Measurements from ENCODE around the gene CKM. TPM values are rescaled to one million over a fixed set of nuclear protein-coding genes. Genes with fewer than 3 reads are reported as not detected.

The CKM gene
- total and polyA plus RNA-seq, 10 of the 15 experiments (the other 5 are each of a cell fraction or from before 2014, with no cell fraction given) = 0.08 to 0.14 (median 0.13) TPM; not detected in 5

DNA sequence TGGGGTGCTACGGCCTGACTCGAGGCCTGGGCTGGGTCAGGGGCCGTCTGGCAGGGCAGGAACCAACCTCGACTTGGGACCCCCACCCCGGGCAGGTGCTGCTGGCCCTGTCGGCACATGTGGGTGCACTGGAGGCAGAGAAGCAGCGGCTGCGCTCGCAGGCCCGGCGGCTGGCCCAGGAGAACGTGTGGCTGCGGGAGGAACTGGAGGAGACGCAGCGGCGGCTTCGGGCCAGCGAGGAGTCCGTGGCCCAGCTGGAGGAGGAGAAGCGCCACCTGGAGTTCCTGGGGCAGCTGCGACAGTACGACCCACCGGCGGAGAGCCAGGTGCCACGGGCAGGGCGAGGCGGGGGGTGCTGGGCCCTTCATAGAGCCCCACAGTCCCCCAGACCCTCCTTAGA lies 23.8 kb upstream of the CKM start:
- intact Hi-C loops (cut with micrococcal nuclease; ENCODE audit: unreplicated experiment) = no loop called here
- RAD21 ChIA-PET (ENCODE audit: unreplicated experiment) = no interaction called here
- FAIRE-seq (no peak), ATAC-seq (no peak), DNase-seq (ENCODE audit: low read depth, low spot score) (no peak)
- Histone ChIP-seq H3K4me2 (ENCODE audit: control insufficient read depth, insufficient read depth) (no peak overlapping the region), H3K27me3 (replicated peaks in 1 of 2; ENCODE audit: control insufficient read depth in 2 of 2, insufficient read depth in 2 of 2, low read length in 1 of 2) (no peaks in the 10 kb centered on the region), H3K9ac (ENCODE audit: control insufficient read depth, insufficient read depth, low read length) (no peak overlapping the region), H3K27ac (ENCODE audit: control insufficient read depth, insufficient read depth) (no peak overlapping the region), H2AFZ (ENCODE audit: control insufficient read depth, low read depth, low read length) (no peak overlapping the region), H3K4me3 (no peak overlapping the region), H3K79me2 (ENCODE audit: control insufficient read depth, insufficient read depth, low read length) (no peaks in the 10 kb centered on the region), H3K9me3 (replicated peaks; ENCODE audit: control insufficient read depth, insufficient read depth, low read length) (no peaks in the 10 kb centered on the region), H3K36me3 (ENCODE audit: control insufficient read depth in 2 of 2, insufficient read depth in 2 of 2, low read length in 1 of 2) (no peaks in the 10 kb centered on the region; a peak in 2 of 4 replicates), H3K4me1 (ENCODE audit: control insufficient read depth, insufficient read depth, low read length) (no peaks in the 10 kb centered on the region), H4K20me1 (ENCODE audit: control insufficient read depth, insufficient read depth) (no peaks in the 10 kb centered on the region)
- WGBS (ENCODE audit: insufficient coverage, insufficient replicate concordance, low lambda C conversion rate, missing lambda C conversion rate) = 37% methylated on average over 26 of the region's 27 CpGs
- SMC1A ChIA-PET (ENCODE audit: uncharacterized antibody, unreplicated experiment) = no interaction called here
- no TSS peak for BruUV-seq (replicated peaks)
- TF ChIP-seq KAT2A (conservative IDR thresholded peaks at IDR 0.05; ENCODE audit: control insufficient read depth, low read depth, low read length) (no peak), IKZF1 (conservative IDR thresholded peaks at IDR 0.05) (no peak), SREBF2 (IDR thresholded peaks at IDR 0.05; ENCODE audit: low read length) (no peak), ZNF24 (IDR thresholded peaks at IDR 0.05) (no peak), PAX5 (IDR thresholded peaks at IDR 0.05; ENCODE audit: borderline replicate concordance, low read depth, low read length) (no peak), IRF4 (IDR thresholded peaks at IDR 0.05; ENCODE audit: low read depth, low read length) (no peak), SMC3 (IDR thresholded peaks at IDR 0.05; ENCODE audit: borderline replicate concordance, low read length) (no peak), BACH1 (IDR thresholded peaks at IDR 0.05; ENCODE audit: borderline replicate concordance) (no peak), CBX5 (IDR thresholded peaks at IDR 0.05; ENCODE audit: low read depth) (no peak), ZNF217 (IDR thresholded peaks at IDR 0.05) (no peak), TBL1XR1 (IDR thresholded peaks at IDR 0.05; ENCODE audit: low read depth, low read length) (no peak), CBFB (IDR thresholded peaks at IDR 0.05; ENCODE audit: low read depth) (no peak), ZSCAN29 (IDR thresholded peaks at IDR 0.05) (no peak), RELA (IDR thresholded peaks at IDR 0.05; ENCODE audit: borderline replicate concordance, partially characterized antibody) (no peak), NR2C1 (IDR thresholded peaks at IDR 0.05) (no peak), SMARCA5 (IDR thresholded peaks at IDR 0.05) (no peak)
- TF ChIP-seq, protein P1, sequence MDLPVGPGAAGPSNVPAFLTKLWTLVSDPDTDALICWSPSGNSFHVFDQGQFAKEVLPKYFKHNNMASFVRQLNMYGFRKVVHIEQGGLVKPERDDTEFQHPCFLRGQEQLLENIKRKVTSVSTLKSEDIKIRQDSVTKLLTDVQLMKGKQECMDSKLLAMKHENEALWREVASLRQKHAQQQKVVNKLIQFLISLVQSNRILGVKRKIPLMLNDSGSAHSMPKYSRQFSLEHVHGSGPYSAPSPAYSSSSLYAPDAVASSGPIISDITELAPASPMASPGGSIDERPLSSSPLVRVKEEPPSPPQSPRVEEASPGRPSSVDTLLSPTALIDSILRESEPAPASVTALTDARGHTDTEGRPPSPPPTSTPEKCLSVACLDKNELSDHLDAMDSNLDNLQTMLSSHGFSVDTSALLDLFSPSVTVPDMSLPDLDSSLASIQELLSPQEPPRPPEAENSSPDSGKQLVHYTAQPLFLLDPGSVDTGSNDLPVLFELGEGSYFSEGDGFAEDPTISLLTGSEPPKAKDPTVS (IDR thresholded peaks at IDR 0.05; ENCODE audit: low read depth, low read length) = no peak
- TF ChIP-seq, protein P2, sequence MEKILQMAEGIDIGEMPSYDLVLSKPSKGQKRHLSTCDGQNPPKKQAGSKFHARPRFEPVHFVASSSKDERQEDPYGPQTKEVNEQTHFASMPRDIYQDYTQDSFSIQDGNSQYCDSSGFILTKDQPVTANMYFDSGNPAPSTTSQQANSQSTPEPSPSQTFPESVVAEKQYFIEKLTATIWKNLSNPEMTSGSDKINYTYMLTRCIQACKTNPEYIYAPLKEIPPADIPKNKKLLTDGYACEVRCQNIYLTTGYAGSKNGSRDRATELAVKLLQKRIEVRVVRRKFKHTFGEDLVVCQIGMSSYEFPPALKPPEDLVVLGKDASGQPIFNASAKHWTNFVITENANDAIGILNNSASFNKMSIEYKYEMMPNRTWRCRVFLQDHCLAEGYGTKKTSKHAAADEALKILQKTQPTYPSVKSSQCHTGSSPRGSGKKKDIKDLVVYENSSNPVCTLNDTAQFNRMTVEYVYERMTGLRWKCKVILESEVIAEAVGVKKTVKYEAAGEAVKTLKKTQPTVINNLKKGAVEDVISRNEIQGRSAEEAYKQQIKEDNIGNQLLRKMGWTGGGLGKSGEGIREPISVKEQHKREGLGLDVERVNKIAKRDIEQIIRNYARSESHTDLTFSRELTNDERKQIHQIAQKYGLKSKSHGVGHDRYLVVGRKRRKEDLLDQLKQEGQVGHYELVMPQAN (conservative IDR thresholded peaks at IDR 0.05) = no peak
- CTCF ChIA-PET = no interaction called here
- in situ Hi-C loops (cut with MboI) = no loop called here
- POLR2A ChIA-PET = no interaction called here
